DND-41 (cell line): ENCODE measurements around the gene IBA57.

Experiments used
- ATAC-seq: fragments of 200-7000 bp; cut with Tn5 transposase; 3 replicates; pipeline ENCODE4 v1.9.1; 2021; ENCODE audit warnings: low read depth; ENCODE audit not compliant: insufficient read depth
- DNase-seq: peaks from one replicate; pipeline ENCODE4 v3.0.0-alpha.2; 2020
- H2AFZ ChIP-seq: 2 replicates; pipeline ENCODE4 v1.6.0; 2012; ENCODE audit warnings: low read depth, low read length
- H3K27ac ChIP-seq: 2 replicates; pipeline ENCODE4 v1.5.1; 2012; ENCODE audit warnings: low read length, inconsistent platforms
- H3K27me3 ChIP-seq: fragments of 200-600 bp; sonication (generic); 2 replicates; pipeline ENCODE4 v1.6.0; 2012; ENCODE audit warnings: low read length, mild to moderate bottlenecking, inconsistent platforms; ENCODE audit not compliant: insufficient read depth, poor library complexity
- H3K36me3 ChIP-seq: 2 replicates; pipeline ENCODE4 v1.5.1; 2012; ENCODE audit warnings: low read length, inconsistent platforms; ENCODE audit not compliant: insufficient read depth
- H3K4me1 ChIP-seq: 2 replicates; pipeline ENCODE4 v1.5.1; 2012; ENCODE audit warnings: mild to moderate bottlenecking, low read length; ENCODE audit not compliant: insufficient read depth
- H3K4me2 ChIP-seq: 2 replicates; pipeline ENCODE4 v1.6.0; 2012; ENCODE audit warnings: mild to moderate bottlenecking, moderate library complexity, low read length, inconsistent platforms; ENCODE audit not compliant: insufficient read depth
- H3K4me3 ChIP-seq, 2 experiments: fragments of 200-600 bp in 1 of 2; shearing (Covaris generic) in 1 of 2; 2 replicates each; pipeline ENCODE4 v1.5.1; 2012 to 2016; ENCODE audit warnings: inconsistent platforms in 2 of 2, low read length in 2 of 2, mild to moderate bottlenecking in 2 of 2, low read depth in 1 of 2, moderate library complexity in 1 of 2
- H3K79me2 ChIP-seq: 2 replicates; pipeline ENCODE4 v1.6.0; 2012; ENCODE audit warnings: low read length, inconsistent platforms; ENCODE audit not compliant: insufficient read depth
- H3K9ac ChIP-seq: 2 replicates; pipeline ENCODE4 v1.6.0; 2012; ENCODE audit warnings: low read depth, mild to moderate bottlenecking, inconsistent platforms, low read length, moderate library complexity
- H3K9me3 ChIP-seq: 2 replicates; pipeline ENCODE4 v1.5.1; 2012; ENCODE audit warnings: low read length, moderate library complexity, mild to moderate bottlenecking, inconsistent platforms; ENCODE audit not compliant: insufficient read depth, severe bottlenecking
- H4K20me1 ChIP-seq: 2 replicates; pipeline ENCODE4 v1.6.0; 2012; ENCODE audit warnings: low read length; ENCODE audit not compliant: insufficient read depth
- EZH2 ChIP-seq: IDR thresholded peaks from 3 replicates; pipeline ENCODE4 v1.6.1; 2012; ENCODE audit warnings: borderline replicate concordance, low read depth, mild to moderate bottlenecking, moderate library complexity, low read length, inconsistent platforms; ENCODE audit not compliant: severe bottlenecking
- TF ChIP-seq, protein P1 (sequence below): IDR thresholded peaks from 2 replicates; pipeline ENCODE4 v1.5.1; 2012; ENCODE audit warnings: borderline replicate concordance, low read length, moderate library complexity, mild to moderate bottlenecking; ENCODE audit not compliant: poor library complexity, severe bottlenecking; ENCODE audit errors: extremely low read depth

The IBA57 gene

DNA sequence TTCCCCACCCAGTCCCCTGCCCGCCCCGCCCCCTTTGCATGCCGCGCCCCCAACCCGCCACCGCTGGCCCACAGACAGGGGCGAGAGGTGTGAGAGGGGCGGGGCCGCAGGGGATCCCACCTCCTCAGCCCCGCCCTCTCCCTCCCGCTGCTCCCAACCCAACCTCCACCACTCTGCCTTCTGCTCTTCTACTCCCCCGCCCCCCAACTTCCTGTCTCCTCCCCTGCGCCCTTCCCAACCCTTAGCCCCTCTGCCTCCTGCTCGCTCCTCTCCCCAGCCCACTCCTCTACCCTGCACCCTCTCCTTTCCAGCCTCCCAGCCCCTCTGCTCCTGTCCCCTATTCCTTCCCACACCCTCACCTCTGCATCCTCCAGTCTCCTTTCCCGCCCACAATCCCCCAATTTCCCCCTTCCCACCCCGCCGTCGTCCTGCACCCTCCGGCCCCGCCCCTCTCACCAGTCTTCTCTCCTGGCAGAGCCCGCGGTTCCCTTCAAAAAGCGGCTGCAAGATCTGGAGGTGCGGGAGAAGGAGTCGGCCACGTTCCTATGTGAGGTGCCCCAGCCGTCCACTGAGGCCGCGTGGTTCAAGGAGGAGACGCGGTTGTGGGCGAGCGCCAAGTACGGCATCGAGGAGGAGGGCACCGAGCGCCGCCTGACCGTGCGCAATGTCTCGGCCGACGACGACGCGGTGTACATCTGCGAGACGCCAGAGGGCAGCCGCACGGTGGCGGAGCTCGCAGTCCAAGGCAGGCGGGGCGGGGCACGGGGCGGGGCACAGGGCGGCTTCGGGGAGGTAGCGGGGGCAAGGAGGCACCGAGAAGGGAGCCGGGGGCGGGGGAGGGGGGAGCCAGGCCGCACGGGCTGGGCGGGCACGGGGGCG is 47.6 kb downstream of the IBA57 start:
- Histone ChIP-seq H3K4me1 (peaks cover 25% of the 10 kb centered on the region), H3K4me2 (peak overlapping the region; percentile 95), H3K27ac (peak overlapping the region; percentile 95)

DNA sequence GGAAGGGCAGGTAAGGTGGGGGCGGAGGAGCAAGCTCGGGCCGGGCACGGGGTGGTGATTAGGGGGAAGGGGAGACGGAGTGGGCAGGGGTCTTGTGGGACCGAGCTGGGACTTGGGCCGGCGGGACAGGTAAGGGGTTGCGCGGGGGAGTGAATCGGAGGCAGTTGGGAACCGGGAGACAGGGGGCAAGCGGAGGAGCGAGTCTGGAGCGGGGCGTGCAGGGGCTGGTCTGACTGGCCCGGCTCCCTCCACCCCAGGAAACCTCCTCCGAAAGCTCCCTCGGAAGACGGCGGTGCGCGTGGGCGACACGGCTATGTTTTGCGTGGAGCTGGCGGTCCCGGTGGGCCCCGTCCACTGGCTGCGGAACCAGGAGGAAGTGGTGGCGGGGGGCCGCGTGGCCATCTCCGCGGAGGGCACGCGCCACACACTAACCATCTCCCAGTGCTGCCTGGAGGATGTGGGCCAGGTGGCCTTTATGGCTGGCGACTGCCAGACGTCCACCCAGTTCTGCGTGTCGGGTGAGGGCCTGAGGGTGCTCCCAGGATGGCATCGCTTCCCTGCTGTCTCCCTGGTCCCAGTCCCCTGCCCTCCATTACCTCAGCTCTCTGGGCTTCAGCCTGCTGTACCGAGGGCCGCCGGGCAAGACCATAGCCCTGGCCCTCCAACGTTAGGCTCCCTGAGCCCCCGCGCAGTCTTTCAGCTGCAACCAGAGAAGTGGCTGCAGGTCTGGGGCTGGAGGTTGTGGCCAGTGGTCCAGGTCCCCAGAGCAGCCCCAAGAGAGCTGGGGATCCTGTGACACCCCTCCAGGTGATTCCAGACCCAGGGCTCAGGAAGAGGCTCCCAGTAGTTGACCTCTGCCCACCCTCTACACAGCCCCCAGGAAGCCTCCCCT is 48.6 kb downstream of the IBA57 start:
- TF ChIP-seq EZH2: no peak
- TF ChIP-seq, protein P1, sequence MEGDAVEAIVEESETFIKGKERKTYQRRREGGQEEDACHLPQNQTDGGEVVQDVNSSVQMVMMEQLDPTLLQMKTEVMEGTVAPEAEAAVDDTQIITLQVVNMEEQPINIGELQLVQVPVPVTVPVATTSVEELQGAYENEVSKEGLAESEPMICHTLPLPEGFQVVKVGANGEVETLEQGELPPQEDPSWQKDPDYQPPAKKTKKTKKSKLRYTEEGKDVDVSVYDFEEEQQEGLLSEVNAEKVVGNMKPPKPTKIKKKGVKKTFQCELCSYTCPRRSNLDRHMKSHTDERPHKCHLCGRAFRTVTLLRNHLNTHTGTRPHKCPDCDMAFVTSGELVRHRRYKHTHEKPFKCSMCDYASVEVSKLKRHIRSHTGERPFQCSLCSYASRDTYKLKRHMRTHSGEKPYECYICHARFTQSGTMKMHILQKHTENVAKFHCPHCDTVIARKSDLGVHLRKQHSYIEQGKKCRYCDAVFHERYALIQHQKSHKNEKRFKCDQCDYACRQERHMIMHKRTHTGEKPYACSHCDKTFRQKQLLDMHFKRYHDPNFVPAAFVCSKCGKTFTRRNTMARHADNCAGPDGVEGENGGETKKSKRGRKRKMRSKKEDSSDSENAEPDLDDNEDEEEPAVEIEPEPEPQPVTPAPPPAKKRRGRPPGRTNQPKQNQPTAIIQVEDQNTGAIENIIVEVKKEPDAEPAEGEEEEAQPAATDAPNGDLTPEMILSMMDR: no peak
- Histone ChIP-seq H2AFZ (no peak overlapping the region), H3K9me3 (no peaks in the 10 kb centered on the region), H3K9ac (peak overlapping the region; percentile 43; the same call in 1 of the 2 replicates), H3K27ac (no peak overlapping the region; the same call in 1 of the 2 replicates), H3K79me2 (peaks cover 6% of the 10 kb centered on the region), H3K36me3 (peaks cover 47% of the 10 kb centered on the region), H3K4me2 (peak overlapping the region; percentile 95), H3K4me3 (peak overlapping the region in 1 of 2 experiments; percentile 52; a peak in 2 of 4 replicates), H3K27me3 (no peaks in the 10 kb centered on the region), H4K20me1 (peaks cover 31% of the 10 kb centered on the region), H3K4me1 (peaks cover 25% of the 10 kb centered on the region)
- no peak for ATAC-seq
- DNase-seq: no peak

More for the DNA sequence above, 47.6 kb downstream of the IBA57 start:
- H3K79me2 ChIP-seq: peaks cover 6% of the 10 kb centered on the region
- peaks cover 39% of the 10 kb centered on the region for H3K36me3 ChIP-seq
- H3K9ac ChIP-seq: peak overlapping the region; percentile 70
- peaks cover 32% of the 10 kb centered on the region for H4K20me1 ChIP-seq
- TF ChIP-seq, protein P1: peak; percentile 80
- no peak for TF ChIP-seq EZH2
- no peaks in the 10 kb centered on the region for H3K9me3 ChIP-seq
- peak overlapping the region; percentile 89 for H2AFZ ChIP-seq
- H3K4me3 ChIP-seq: peak overlapping the region; percentile 21 to 80
- H3K27me3 ChIP-seq: no peaks in the 10 kb centered on the region
- peak; percentile 88 for ATAC-seq
- DNase-seq: peak; percentile 93

DNA sequence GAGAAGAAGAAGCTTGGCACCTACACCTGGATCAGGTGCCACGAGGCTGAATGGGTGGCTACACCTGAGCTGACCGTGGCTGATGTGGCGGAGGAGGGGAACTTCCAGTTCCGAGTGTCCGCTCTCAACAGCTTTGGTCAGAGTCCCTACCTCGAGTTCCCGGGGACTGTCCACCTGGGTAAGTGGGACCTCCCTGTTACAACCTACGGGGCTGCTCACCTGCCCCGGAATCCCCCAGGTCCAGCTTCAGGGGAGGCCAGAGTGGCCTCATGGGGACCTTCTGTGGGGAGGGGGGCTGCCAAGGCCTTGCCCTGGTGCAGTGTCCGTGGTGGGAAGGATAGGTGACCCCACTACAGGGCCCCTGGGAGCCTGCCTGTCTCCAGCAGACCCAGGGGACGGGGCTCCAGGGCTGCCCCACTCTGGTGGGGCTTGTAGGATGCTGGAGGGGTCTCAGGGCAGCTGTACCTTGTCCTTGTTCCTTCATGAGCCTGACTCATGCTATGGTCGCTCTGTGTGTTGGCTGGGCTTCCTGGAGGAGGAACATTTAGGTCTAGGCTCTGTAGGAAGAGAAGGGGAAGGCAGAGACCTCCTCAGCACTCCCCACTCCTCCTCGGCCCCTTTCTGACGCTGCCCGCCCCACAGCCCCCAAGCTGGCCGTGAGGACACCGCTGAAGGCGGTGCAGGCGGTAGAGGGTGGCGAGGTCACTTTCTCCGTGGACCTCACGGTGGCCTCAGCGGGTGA is 49.5 kb downstream of the IBA57 start:
- Histone ChIP-seq H3K9me3 (no peaks in the 10 kb centered on the region), H3K4me3 (no peak overlapping the region), H3K9ac (peak overlapping the region; percentile 43; the same call in 1 of the 2 replicates), H3K27me3 (no peaks in the 10 kb centered on the region), H3K4me2 (peak overlapping the region; percentile 95), H3K36me3 (peaks cover 57% of the 10 kb centered on the region), H3K27ac (no peak overlapping the region; the same call in 1 of the 2 replicates), H2AFZ (no peak overlapping the region), H3K4me1 (peaks cover 25% of the 10 kb centered on the region), H3K79me2 (peaks cover 6% of the 10 kb centered on the region), H4K20me1 (peaks cover 30% of the 10 kb centered on the region)
- no peak for ATAC-seq
- TF ChIP-seq, protein P1: no peak
- TF ChIP-seq EZH2: no peak
- DNase-seq: no peak
